Mesodermal cell (in vitro differentiated cells): ENCODE measurements around the gene PEAK3.

Experiments
- H3K27ac ChIP-seq: 2 replicates; pipeline ENCODE4 v1.7.0; 2013; ENCODE audit warnings: mild to moderate bottlenecking, low read depth, low read length, moderate library complexity; ENCODE audit not compliant: severe bottlenecking
- H3K36me3 ChIP-seq: 2 replicates; pipeline ENCODE4 v1.7.1; 2013; ENCODE audit warnings: mild to moderate bottlenecking, low read length, moderate library complexity; ENCODE audit not compliant: control insufficient read depth, insufficient read depth
- H3K4me1 ChIP-seq: one replicate; pipeline ENCODE4 v1.7.1; 2013; ENCODE audit warnings: mild to moderate bottlenecking, low read length; ENCODE audit not compliant: insufficient read depth, control insufficient read depth, poor library complexity, severe bottlenecking
- H3K4me3 ChIP-seq: 2 replicates; pipeline ENCODE4 v1.7.0; 2013; ENCODE audit warnings: low read length, control low read depth, mild to moderate bottlenecking; ENCODE audit not compliant: insufficient read depth, poor library complexity, severe bottlenecking; ENCODE audit errors: extremely low read depth
- H3K9me3 ChIP-seq: 2 replicates; pipeline ENCODE4 v1.7.1; 2013; ENCODE audit warnings: mild to moderate bottlenecking, low read length, moderate library complexity; ENCODE audit not compliant: control insufficient read depth
- WGBS, 2 experiments: methylation state at CpG; one replicate each; pipeline ENCODE4 v1.1.5; 2013; ENCODE audit warnings: missing lambda C conversion rate in 2 of 2; ENCODE audit not compliant: insufficient coverage in 2 of 2; 5-methylcytosine and 5-hydroxymethylcytosine counted together

Gene PEAK3

GRCh38 chr19:2237869-2238153, 44.2 kb downstream of the PEAK3 start:
- peaks cover 66% of the 10 kb centered on the region for H3K36me3 ChIP-seq
- peak overlapping the region; percentile 98 for H3K27ac ChIP-seq
- H3K9me3 ChIP-seq = no peaks in the 10 kb centered on the region
- peak overlapping the region; percentile 99 for H3K4me3 ChIP-seq
- H3K4me1 ChIP-seq = peaks cover 33% of the 10 kb centered on the region
- WGBS, 2 experiments = 88 to 92% methylated on average over 5 to 6 of the region's 6 CpGs

DNA sequence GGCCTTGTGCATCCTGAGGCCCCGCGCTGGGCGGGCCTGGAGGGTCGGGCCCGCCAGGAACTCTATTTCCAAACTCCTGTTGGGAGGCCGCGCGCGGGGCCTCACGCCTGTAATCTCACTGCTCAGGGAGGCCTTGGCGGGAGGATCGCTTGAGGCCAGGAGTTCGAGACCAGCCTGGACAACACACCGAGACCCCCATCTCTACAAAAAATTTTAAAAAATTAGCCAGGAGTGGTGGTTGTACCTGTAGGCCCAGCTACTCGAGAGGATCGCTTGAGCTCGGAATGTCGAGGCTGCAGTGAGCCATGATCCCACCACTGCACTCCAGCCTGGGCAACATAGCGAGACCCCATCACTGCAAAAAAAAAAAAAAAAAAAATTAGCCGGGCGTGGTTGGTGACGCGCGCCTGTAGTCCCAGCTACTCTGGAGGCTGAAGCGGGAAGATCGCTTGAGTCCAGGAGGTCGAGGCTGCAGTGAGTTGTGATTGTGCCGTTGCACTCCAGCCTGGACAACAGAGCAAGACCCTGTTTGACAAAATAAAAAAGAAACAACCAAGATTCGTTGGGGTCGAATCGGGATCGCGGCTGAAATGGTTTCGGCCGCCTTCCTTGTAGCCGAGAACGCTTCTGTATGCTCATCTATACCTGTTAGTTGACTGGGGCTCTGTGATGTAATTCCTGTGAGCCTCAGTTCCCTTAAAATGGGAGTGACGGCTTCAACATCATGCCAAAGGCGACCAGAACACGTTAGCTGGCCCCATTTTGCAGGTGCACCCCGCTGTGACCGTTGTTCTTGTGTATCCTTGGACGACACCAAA, 44.7 kb downstream of the PEAK3 start:
- 48 to 58% methylated on average over 27 to 36 of the region's 43 CpGs for WGBS, 2 experiments
- peak overlapping the region; percentile 98 for H3K27ac ChIP-seq
- no peaks in the 10 kb centered on the region for H3K9me3 ChIP-seq
- H3K4me1 ChIP-seq = peaks cover 33% of the 10 kb centered on the region
- peaks cover 66% of the 10 kb centered on the region for H3K36me3 ChIP-seq
- H3K4me3 ChIP-seq = peak overlapping the region; percentile 99

- WGBS, 2 experiments = 0 to 1% methylated on average over 60 to 73 of the region's 80 CpGs
- Histone ChIP-seq H3K36me3 (peaks cover 59% of the 10 kb centered on the region), H3K4me3 (peak within 1 kb of the TSS; percentile 99), H3K9me3 (no peaks in the 10 kb centered on the region), H3K27ac (peak within 1 kb of the TSS; percentile 98), H3K4me1 (peaks cover 33% of the 10 kb centered on the region)
These were observed 45.5 kb downstream of the PEAK3 start, which contains the start of the genes PLEKHJ1 and SF3A2 for GRCh38 chr19:2236314-2237050. PLEKHJ1 (minus strand) TSS chr19:2236329; CDS start chr19:2236248, 81 bp downstream. SF3A2 (plus strand) TSS chr19:2236824; CDS start chr19:2243419, 6,595 bp downstream.

DNA sequence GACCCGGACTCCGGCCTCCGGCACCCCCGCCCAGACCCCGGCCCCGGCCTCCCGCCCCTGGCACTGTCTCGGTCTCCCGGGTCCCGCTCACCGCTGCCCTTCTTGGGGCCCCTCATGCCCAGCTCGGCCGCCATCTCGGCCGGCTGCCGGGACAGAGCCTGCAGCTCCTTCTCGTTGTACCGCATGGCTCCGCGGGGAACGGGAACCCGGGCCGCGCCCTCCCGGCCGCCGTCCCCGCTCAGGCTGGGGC, 46.0 kb downstream of the PEAK3 start:
- Histone ChIP-seq H3K9me3 (no peaks in the 10 kb centered on the region), H3K4me3 (peak overlapping the region; percentile 99), H3K36me3 (peaks cover 54% of the 10 kb centered on the region), H3K4me1 (peaks cover 30% of the 10 kb centered on the region), H3K27ac (peak overlapping the region; percentile 98)
- WGBS, 2 experiments = 0 to 1% methylated on average over 17 to 21 of the region's 28 CpGs

DNA sequence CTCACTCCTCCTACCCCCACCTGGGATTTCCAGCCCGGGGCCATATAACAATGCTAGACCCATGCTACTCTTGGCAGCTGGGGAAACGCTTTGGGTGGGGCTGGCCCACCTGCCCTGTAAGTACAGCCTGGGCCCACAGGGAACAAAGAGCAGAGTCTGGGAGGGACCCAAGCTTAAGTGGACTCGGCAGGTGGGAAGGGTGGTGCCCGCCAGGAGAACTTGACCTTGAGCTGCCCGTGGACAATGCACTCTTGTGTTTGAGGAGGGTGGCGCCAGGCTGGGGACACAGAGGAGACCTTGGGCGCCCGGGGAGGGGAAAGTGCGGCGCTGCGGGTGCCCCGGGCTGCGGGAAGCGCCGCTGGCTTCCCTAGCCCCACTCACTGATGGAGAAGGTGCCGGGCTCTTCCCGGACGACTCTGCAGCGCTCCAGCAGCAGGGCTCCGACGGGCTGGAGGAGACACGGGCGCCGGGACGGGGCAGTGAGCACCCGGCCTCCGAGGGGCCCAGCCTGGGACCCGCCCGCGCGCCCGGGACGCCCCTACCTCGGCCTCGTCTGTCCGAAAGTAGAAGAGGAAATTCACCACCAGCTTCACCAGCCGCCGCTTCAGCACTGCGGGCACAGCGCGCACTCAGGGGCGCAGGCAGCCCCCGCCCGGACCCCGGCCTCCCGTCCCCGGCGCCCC, 46.5 kb downstream of the PEAK3 start:
- H3K27ac ChIP-seq = peak overlapping the region; percentile 98
- no peaks in the 10 kb centered on the region for H3K9me3 ChIP-seq
- peaks cover 25% of the 10 kb centered on the region for H3K4me1 ChIP-seq
- peaks cover 53% of the 10 kb centered on the region for H3K36me3 ChIP-seq
- H3K4me3 ChIP-seq = peak overlapping the region; percentile 99
- WGBS, 2 experiments = 0 to 1% methylated on average over 24 to 37 of the region's 48 CpGs

DNA sequence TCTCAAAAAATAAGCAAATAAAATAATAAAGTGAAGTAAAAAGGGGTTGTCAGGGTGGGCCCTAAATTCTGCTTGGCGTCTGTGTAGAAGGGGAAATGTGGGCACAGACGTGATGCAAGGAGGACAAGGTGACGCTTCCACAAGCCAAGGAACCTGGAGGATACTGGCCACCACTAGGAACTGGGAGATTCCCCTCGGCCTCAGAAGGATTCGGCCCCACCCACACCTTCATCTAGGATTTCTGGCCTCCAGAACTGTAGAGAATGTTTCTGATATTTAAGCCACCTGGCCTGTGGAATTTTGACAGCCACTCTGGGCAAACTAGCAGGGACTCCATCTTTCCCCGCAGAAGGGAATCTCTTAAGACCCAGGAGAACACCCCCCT, 47.0 kb downstream of the PEAK3 start:
- no peaks in the 10 kb centered on the region for H3K9me3 ChIP-seq
- no peak overlapping the region for H3K27ac ChIP-seq
- peaks cover 20% of the 10 kb centered on the region for H3K4me1 ChIP-seq
- peaks cover 53% of the 10 kb centered on the region for H3K36me3 ChIP-seq
- peak overlapping the region; percentile 99 for H3K4me3 ChIP-seq
- 73 to 78% methylated on average over 4 to 6 of the region's 6 CpGs for WGBS, 2 experiments

DNA sequence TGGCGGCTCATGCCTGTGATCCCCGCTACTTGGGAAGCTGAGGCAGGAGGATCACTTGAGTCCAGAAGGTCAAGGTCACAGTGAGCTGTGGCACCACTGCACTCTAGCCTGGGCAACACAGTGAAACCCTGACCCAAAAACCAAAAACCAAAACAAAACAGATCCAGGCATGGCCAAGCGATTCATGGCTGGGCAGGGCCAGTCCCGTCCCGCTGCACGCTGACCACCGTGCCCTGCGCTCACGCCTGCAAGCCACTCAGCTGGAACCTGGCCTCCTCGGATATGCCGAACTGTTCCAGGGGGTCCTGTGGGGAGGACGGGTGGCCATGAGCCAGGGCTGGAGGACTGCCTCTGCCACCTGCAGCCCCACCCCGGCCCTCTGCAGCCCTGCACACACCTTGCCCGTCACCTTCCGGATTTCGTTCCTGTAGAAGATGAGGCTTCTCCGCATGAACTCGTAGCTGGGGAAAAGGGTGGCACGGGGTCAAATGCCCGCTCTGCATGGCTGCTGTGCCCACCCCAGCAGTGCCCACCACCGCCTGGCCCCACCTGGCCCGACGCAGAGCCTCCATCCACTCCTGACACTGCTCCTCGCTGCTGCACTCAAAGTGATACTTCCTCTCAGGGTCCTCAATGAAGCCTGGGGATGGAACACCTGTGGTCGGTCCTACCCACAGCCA, 48.2 kb downstream of the PEAK3 start:
- H3K9me3 ChIP-seq = no peaks in the 10 kb centered on the region
- H3K27ac ChIP-seq = no peak overlapping the region
- H3K4me3 ChIP-seq = no peak overlapping the region
- peaks cover 61% of the 10 kb centered on the region for H3K36me3 ChIP-seq
- WGBS, 2 experiments = 95 to 96% methylated on average over 23 to 24 of the region's 25 CpGs
- H3K4me1 ChIP-seq = peaks cover 12% of the 10 kb centered on the region

DNA sequence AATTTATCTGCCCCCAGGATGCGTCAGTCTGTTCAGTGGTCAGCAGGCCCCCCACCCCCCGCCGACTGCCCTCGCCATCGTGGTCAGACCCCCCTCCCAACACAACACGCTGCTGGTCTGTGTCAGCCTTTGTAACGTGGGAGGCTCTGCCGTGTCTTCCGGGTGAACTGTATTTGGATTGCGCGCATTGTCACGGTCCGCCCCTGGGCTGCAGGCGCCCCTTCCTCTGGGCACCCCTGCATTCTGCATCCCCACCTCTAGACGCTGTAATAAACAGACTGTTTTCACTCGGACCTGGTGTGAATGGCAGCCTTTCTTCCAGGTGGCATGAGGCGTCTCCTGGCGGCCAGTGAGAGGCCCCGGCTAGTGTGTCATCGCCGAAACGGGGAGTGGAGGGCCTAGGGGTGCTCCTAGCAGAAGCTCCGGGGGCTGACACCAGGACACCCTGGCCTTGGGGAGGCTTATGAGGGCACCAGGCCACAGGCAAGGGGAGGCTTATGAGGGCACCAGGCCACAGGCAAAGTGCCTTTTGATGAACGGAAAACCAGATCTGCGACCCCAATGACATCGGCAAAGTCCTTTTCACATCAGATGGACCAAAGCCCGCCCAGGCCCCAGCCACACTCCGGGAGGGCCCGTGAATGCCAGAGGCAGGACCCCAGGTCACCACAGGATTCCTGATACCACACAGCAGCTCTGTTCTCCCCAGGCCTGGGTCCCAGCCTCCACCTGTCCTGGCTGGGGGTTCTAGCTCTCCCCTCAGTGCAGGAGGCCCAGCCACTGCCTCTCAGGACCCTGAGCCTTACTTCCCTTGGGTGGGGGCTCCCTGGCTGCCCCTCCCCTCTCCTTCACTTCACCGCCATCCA, 49.5 kb downstream of the PEAK3 start:
- H3K27ac ChIP-seq = no peak overlapping the region
- H3K4me3 ChIP-seq = no peak overlapping the region
- H3K36me3 ChIP-seq = peaks cover 50% of the 10 kb centered on the region
- H3K4me1 ChIP-seq = peaks cover under 1% of the 10 kb centered on the region
- 94 to 96% methylated on average over 20 to 29 of the region's 30 CpGs for WGBS, 2 experiments
- H3K9me3 ChIP-seq = no peaks in the 10 kb centered on the region

GRCh38 chr19:2231621-2232221, 50.3 kb downstream of the PEAK3 start:
- Histone ChIP-seq H3K27ac (no peak overlapping the region), H3K4me3 (no peak overlapping the region), H3K9me3 (no peaks in the 10 kb centered on the region), H3K4me1 (no peaks in the 10 kb centered on the region), H3K36me3 (peaks cover 53% of the 10 kb centered on the region)
- 92 to 95% methylated on average over 21 of the region's 21 CpGs for WGBS, 2 experiments
